SJSA1 (cell line): Measurements from ENCODE around the gene INPP5E. TPM values are rescaled to one million over a fixed set of nuclear protein-coding genes. Genes with fewer than 3 reads are reported as not detected.
"Not testable (repeated sequence)": the region's sequence is repeated elsewhere in the genome, so short reads cannot be mapped to it uniquely, and the experiment has no call there.

Experiments
- DNase-seq, 2 experiments: peaks; one replicate each; pipeline ENCODE4 v3.0.0-alpha.2; 2015 to 2020; ENCODE audit warnings: low spot score in 2 of 2, low read depth in 1 of 2
- H3K27ac ChIP-seq: fragments of 250-450 bp; sonication (Bioruptor Pico); 2 replicates; pipeline ENCODE4 v1.5.1; 2020; ENCODE audit warnings: mild to moderate bottlenecking, moderate library complexity
- H3K27me3 ChIP-seq: fragments of 250-450 bp; sonication (Bioruptor Pico); replicated peaks from 2 replicates; pipeline ENCODE4 v1.5.1; 2020; ENCODE audit warnings: mild to moderate bottlenecking, moderate library complexity
- H3K36me3 ChIP-seq: fragments of 250-450 bp; sonication (Bioruptor Pico); 2 replicates; pipeline ENCODE4 v1.5.1; 2020; ENCODE audit warnings: mild to moderate bottlenecking
- H3K4me1 ChIP-seq: fragments of 250-450 bp; sonication (Bioruptor Pico); replicated peaks from 2 replicates; pipeline ENCODE4 v1.6.1; 2021; ENCODE audit warnings: mild to moderate bottlenecking
- H3K4me3 ChIP-seq: fragments of 250-450 bp; sonication (Bioruptor Pico); 2 replicates; pipeline ENCODE4 v1.5.1; 2020; ENCODE audit warnings: mild to moderate bottlenecking
- H3K9me3 ChIP-seq: fragments of 250-450 bp; sonication (Bioruptor Pico); replicated peaks from 2 replicates; pipeline ENCODE4 v1.5.1; 2020; ENCODE audit warnings: mild to moderate bottlenecking
- total RNA-seq: library from RNA; depleted of rRNA; stranded (reverse); fragments of >200 nt; shearing (Covaris generic); gene quantifications from 2 replicates; pipeline ENCODE4 v1.2.3, GENCODE V29; 2014

The INPP5E gene
- total RNA-seq, 1 experiment from 2014 or later, result 10.0 TPM

GRCh38 chr9:136433849-136434579 is 5.6 kb downstream of the INPP5E start:
- Histone ChIP-seq H3K4me1 (peaks cover 19% of the 10 kb centered on the region), H3K27ac (no peak overlapping the region), H3K36me3 (peaks cover 79% of the 10 kb centered on the region), H3K9me3 (no peaks in the 10 kb centered on the region), H3K4me3 (no peak overlapping the region), H3K27me3 (no peaks in the 10 kb centered on the region)
- no peak for DNase-seq

- H3K27ac ChIP-seq, result no peak overlapping the region
- no peak overlapping the region for H3K4me3 ChIP-seq
- no peak for DNase-seq
- peaks cover 81% of the 10 kb centered on the region for H3K36me3 ChIP-seq
- peaks cover 11% of the 10 kb centered on the region for H3K4me1 ChIP-seq
- no peaks in the 10 kb centered on the region for H3K27me3 ChIP-seq
- no peaks in the 10 kb centered on the region for H3K9me3 ChIP-seq
Measured at GRCh38 chr9:136433043-136433715, 6.5 kb downstream of the INPP5E start.

GRCh38 chr9:136432591-136432990 is 7.1 kb downstream of the INPP5E start:
- no peak for DNase-seq
- H3K4me1 ChIP-seq, result peaks cover 5% of the 10 kb centered on the region
- no peak overlapping the region for H3K27ac ChIP-seq
- H3K27me3 ChIP-seq, result no peaks in the 10 kb centered on the region
- H3K4me3 ChIP-seq, result no peak overlapping the region
- peaks cover 79% of the 10 kb centered on the region for H3K36me3 ChIP-seq
- H3K9me3 ChIP-seq, result no peaks in the 10 kb centered on the region

GRCh38 chr9:136431782-136432350 is 7.8 kb downstream of the INPP5E start:
- no peak overlapping the region for H3K27ac ChIP-seq
- no peak overlapping the region for H3K4me3 ChIP-seq
- H3K27me3 ChIP-seq, result no peaks in the 10 kb centered on the region
- no peaks in the 10 kb centered on the region for H3K4me1 ChIP-seq
- peaks cover 72% of the 10 kb centered on the region for H3K36me3 ChIP-seq
- H3K9me3 ChIP-seq, result no peaks in the 10 kb centered on the region
- DNase-seq, result no peak

- Histone ChIP-seq H3K4me1 (no peaks in the 10 kb centered on the region), H3K4me3 (no peak overlapping the region), H3K9me3 (no peaks in the 10 kb centered on the region), H3K27me3 (no peaks in the 10 kb centered on the region), H3K36me3 (peaks cover 63% of the 10 kb centered on the region), H3K27ac (no peak overlapping the region)
- no peak for DNase-seq
Measured at GRCh38 chr9:136430588-136431234, 8.9 kb downstream of the INPP5E start.

GRCh38 chr9:136429683-136430491 is 9.8 kb downstream of the INPP5E start:
- Histone ChIP-seq H3K27ac (no peak overlapping the region), H3K36me3 (peaks cover 59% of the 10 kb centered on the region), H3K4me1 (no peaks in the 10 kb centered on the region), H3K4me3 (no peak overlapping the region), H3K27me3 (no peaks in the 10 kb centered on the region), H3K9me3 (no peaks in the 10 kb centered on the region)
- DNase-seq, result no peak

GRCh38 chr9:136429075-136429628 is 10.5 kb downstream of the INPP5E start:
- peaks cover 65% of the 10 kb centered on the region for H3K36me3 ChIP-seq
- no peak for DNase-seq
- no peak overlapping the region for H3K4me3 ChIP-seq
- H3K4me1 ChIP-seq, result no peaks in the 10 kb centered on the region
- no peaks in the 10 kb centered on the region for H3K9me3 ChIP-seq
- no peak overlapping the region for H3K27ac ChIP-seq
- H3K27me3 ChIP-seq, result no peaks in the 10 kb centered on the region

- H3K27ac ChIP-seq, result no peak overlapping the region
- H3K9me3 ChIP-seq, result no peaks in the 10 kb centered on the region
- DNase-seq, result no peak
- no peak overlapping the region for H3K4me3 ChIP-seq
- H3K4me1 ChIP-seq, result no peaks in the 10 kb centered on the region
- H3K27me3 ChIP-seq, result no peaks in the 10 kb centered on the region
- peaks cover 68% of the 10 kb centered on the region for H3K36me3 ChIP-seq
Measured at GRCh38 chr9:136426787-136427186, 12.9 kb downstream of the INPP5E start.

- not testable (repeated sequence) for H3K4me3 ChIP-seq, DNase-seq, H3K27ac ChIP-seq, H3K9me3 ChIP-seq, H3K27me3 ChIP-seq, H3K4me1 ChIP-seq
- peaks cover 73% of the 10 kb centered on the region for H3K36me3 ChIP-seq
Measured at GRCh38 chr9:136425367-136425766, 14.3 kb downstream of the INPP5E start.

- no peak overlapping the region for H3K27ac ChIP-seq
- H3K4me3 ChIP-seq, result no peak overlapping the region
- H3K36me3 ChIP-seq, result peaks cover 71% of the 10 kb centered on the region
- no peaks in the 10 kb centered on the region for H3K27me3 ChIP-seq
- no peaks in the 10 kb centered on the region for H3K4me1 ChIP-seq
- H3K9me3 ChIP-seq, result no peaks in the 10 kb centered on the region
- DNase-seq, result no peak
Measured at GRCh38 chr9:136424750-136425362, 14.8 kb downstream of the INPP5E start.

- Histone ChIP-seq H3K4me3 (no peak overlapping the region), H3K4me1 (no peaks in the 10 kb centered on the region), H3K36me3 (peaks cover 71% of the 10 kb centered on the region), H3K9me3 (no peaks in the 10 kb centered on the region), H3K27me3 (no peaks in the 10 kb centered on the region), H3K27ac (no peak overlapping the region)
- DNase-seq, result no peak
Measured at GRCh38 chr9:136423432-136424146, 16.1 kb downstream of the INPP5E start.

- Histone ChIP-seq H3K9me3 (no peaks in the 10 kb centered on the region), H3K36me3 (peaks cover 71% of the 10 kb centered on the region), H3K27ac (no peak overlapping the region), H3K27me3 (no peaks in the 10 kb centered on the region), H3K4me3 (no peak overlapping the region), H3K4me1 (no peaks in the 10 kb centered on the region)
- no peak for DNase-seq
Measured at GRCh38 chr9:136422876-136423275, 16.8 kb downstream of the INPP5E start.
